ENCODE measurements around the gene DOCK4.

The DOCK4 gene

DNA sequence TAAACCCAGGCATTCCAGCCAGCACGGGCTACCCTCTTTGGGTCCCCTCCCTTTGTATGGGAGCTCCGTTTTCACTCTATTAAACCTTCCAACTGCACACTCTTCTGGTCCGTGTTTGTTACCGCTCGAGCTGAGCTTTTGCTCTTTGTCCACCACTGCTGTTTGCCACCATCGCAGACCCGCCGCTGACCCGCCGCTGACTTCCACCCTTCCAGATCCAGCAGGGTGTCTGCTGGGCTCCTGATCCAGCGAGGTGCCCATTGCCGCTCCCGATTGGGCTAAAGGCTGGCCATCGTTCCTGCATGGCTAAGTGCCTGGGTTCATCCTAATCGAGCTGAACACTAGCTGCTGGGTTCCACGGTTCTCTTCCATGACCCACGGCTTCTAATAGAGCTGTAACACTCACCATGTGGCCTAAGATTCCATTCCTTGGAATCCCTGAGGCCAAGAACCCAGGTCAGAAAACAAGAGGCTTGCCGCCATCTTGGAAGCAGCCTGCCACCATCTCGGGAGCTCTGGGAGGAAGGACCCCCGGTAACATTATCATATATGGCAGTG is 14.8 kb upstream of the DOCK4 start:
- no peak for DNase-seq (ENCODE audit: low spot score)

DNA sequence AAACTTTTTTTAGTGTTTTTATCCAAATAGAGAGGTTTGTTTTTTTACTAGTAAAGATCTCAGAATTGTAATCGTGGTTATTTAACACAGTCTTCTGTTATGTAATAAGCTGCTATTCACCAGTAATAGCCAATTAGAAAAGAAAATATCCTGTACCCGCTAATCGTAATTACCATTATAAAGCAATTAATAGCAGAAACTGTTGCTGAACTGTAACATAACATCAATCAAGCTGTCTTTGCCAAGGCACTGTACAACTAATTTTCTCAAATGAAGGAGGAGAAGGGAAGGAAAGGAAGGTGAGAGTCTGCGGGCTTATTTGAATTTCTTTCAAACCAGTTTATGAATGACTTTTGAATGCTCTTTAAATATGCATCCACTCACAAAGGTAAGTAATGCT is 9.6 kb upstream of the DOCK4 start:
- no peak for DNase-seq (ENCODE audit: low spot score)

DNA sequence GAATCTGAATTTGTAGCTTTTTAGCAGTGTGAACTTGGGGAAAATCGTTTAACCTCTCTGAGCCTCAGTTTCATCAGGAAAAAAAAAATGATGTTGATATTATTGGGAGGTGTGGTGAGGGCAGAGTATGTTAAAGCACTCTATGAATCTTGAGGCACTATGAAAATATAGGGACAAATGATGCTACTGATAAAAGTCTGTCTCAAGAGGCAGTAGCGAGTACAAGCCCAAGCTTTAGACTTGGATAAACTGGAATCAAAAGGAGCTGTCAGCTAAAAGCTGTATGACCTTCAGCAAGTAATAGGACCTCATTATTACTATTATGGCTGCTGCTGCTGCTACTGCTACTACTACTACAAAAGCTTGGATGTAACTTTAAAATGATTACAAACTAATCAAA is 8.7 kb upstream of the DOCK4 start:
- no peak for DNase-seq (ENCODE audit: low spot score)

DNA sequence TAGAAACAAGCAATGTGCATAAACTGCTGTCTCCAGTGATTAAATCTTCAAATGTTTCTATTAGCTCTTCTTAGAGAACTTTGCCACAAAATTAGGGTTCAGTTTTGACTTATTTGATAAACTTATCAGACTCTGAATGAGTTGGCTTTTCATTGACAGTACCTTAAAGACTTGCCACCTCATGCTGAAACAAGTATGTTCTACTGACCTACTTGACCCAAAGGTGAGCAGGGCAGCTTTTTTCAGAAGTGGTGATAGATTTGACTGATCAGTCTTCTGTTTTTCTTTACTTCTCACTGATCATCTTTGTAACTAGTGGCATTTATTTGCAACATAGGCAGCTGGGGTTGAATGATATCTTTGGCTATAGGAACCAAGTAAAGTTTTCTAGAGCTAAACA is 8.1 kb upstream of the DOCK4 start:
- DNase-seq (ENCODE audit: low spot score) = no peak

DNA sequence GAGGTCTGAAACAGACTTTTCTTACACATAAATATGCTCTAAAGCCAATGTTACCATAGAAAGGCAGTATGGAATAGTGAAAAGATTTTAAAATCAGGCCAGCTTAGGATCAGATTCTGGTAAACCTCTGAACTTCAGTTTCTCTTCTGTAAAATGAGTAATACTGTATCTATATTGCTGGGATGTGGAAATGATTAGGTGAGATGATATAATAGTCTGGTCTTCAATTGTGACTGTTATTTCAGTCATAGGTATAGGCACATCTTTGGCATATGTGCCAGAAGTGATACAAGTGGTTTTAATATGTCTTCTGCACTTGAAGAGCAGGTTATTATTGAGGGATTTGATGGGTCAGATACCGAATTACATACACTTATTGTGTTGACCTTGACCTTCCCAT is 7.5 kb upstream of the DOCK4 start:
- no peak for DNase-seq (ENCODE audit: low spot score)

DNA sequence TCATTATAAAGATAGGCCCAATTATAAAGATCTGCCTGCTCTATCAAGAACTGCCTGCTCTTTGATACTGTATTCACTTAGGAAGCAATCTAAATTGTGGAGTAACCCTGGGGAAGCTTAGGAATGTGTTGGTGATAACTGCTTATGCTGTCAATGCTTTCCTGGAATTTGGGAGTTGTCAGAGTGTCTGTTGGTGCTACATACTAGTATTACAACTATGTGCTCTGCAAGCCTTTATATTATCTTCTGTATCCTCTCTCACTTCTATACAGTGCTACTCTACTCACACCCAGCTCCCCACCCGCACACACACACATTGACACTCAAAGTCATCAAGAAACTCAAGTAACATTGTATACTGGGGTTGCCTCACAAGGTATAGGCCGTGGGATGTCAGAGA is 6.4 kb upstream of the DOCK4 start:
- DNase-seq (ENCODE audit: low spot score) = no peak

DNA sequence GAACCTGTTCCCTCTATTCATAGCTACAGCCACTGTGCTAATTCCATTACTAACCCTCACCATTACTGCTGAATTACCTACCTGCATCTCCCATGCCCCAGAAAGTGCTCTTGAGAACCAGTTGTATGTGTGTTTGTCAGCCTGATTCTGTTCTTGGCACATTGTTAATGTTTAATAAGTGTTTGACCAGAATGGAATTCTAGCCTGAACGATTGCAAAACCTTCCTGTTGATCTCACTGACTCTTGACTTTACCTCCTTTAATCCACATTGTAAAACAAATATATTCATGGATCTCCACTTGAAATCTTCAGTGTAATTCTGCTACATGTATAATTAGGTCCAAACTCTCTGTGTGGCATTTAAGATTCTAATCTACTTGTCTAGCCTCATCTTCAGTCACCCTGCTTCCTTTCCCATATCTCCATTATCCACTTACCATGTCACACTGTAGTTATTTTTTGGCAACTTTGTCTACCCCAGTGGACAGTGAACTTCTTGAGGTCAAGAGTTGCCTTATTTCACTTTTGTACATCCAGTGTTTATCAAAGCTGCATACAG is 5.2 kb upstream of the DOCK4 start:
- DNase-seq (ENCODE audit: low spot score) = no peak

DNA sequence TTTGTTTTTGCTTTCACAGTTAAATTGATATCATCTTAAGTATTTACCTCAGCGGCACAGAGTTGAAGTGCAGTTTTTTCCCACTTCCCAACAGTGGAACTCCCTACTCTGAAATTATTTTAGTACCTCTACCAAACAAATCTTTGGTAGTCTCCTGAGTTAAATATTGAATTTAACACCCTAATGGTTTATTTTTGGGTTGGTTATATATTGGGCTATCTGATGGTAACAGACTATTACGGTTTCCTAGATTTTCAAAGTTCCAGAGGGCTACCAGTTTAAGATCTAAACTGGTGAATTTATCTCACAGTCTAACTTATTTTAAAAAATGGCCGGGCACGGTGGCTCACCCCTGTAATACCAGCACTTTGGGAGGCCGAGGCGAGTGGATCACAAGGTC is 1.6 kb upstream of the DOCK4 start:
- no peak for DNase-seq (ENCODE audit: low spot score)

DNA sequence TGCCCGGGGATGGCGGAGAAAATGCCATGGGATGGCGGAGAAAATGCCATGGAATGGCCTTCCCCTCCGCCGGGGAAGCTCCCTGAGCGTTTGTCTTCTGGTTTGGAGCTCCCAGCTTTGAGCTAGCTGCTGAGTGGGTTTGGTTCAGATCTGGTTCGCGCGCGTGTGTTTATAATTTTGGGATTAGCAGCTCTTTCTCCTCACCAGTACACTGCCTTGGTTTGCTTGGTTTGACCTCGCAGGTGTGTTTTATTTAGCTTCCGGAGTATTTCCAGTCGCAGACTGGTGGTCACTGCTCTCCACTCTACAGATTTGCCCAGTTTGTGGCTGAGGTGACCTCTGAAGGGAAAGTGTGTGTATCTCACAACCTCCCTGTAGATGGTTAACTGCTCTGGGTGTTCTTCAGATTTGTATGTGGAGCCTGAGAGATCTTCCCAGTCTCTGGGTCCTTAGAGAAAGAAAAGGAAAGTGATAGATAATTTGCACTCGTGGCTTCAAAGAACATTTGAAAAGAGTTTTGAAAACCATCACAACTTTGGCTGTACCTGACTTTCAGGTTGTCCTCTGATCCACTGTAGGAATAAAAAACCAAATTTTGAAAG is 893 bp upstream of the DOCK4 start:
- DNase-seq (ENCODE audit: low spot score) = peak; percentile 22

DNA sequence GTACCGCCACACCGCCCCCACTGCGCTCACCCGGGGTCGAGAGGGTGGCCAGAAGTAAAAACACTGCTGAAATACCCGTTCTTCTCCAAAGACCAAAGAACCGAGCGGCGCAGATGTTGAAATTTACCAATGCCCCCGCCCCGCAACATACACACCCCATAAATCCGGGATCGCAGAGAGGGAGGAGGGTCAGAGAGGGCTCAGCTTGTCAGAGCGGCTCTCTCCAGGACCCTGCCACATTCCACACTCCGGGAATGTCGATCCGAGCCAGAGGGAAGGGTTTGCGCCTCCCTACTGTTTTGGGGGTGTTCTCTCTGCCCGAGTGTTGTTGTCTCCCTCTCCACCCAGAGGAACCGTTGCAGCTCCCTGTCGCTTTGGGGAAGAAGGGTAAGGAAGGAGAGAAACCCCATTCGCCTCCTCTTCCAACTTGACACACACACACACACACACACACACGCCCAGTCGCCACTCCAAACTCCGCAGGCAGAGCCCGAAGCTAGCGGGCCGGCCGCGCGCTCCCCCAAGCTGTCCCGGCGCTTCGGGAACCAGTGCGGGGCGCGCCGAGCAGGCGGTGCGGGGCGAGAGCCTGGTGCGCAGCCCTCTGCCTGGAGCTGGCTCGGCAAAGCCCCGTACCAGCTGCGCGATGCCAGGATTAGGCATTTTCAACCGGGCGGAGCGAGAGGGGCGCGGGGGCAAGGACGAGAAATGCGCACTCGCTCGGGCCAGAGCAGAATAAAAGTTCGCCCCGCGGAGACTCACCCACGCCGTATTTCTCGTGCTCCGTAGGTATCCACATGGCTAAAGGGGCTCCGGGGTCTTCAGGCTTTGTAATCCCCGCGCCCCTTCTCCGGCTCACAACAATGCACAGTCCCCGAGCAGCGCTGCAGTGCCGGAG is 609 bp downstream of the DOCK4 start:
- DNase-seq (ENCODE audit: low spot score) = peak; percentile 47

DNA sequence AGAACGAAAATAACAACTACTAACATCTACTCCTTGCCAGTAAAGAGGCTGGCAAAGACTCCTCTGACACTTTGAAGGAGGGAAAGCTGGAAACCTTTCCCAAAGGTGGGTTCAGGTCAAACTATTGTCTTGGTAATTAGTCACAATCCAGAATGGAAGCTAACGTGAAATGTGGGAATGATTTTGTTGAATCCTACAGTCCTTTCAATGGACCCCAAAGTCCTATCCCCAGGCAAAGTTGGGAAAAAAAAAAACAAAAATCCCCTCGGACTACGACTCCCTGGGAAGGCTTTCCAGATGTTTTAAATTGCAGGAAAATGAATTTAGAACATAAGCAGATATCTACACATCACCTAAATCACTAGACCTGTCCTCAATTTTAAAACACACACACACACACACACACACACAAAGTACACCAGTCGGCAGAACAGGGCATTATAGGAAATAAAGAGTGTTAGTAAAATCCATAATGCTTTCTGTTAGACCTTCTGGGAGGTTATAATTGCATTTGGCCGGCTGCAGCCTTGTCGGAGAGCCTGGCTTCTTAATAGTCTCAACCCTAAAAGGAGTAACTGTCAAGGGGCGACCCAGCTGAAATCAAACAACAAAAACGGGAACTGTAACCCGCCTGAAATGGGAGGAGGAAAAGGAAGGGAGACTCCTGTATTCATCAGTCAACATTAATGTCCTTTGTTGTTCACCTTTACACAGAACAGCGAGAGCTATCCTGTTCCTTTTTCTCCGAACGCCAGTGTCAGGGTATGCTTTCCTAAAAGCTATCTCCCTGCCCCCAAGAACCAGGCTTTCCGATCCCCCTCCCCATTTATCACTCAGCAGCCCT is 1.5 kb downstream of the DOCK4 start:
- DNase-seq (ENCODE audit: low spot score) = no peak

DNA sequence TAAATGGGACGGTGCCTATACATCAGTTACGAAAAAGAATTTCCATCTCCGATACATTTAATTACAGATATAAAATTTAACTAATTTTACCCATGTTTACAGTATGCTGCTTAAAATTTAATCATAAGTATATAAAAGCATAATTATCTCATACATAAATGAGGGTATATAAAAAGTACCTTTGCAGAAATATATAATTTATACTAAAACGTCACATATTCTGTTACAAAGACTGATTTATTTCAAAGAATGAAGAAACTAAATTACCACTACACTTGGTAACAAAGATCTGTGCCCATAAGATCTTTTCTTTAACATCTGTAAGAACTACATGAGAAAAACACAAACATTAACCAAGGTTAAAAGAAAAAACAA is 2.8 kb downstream of the DOCK4 start:
- DNase-seq (ENCODE audit: low spot score) = no peak

DNA sequence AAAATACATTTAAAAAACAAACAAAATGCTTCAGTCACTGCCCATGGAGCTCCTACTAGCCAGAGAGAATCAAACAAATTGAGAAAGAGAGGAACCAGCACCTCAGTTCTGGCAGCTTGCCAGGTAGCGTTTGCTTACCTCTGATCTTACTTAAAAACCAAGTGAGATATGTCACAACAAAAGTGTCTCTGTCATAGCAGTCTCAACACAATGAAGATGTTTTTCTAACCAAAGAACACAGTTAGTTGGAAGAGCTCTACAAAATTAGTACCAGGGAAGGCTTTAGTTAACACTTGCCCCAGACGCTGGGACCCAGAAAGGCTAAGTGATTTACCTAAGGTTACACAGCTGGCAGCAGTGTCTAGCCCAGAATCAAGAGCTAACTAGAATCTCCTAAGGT is 3.4 kb downstream of the DOCK4 start:
- DNase-seq (ENCODE audit: low spot score) = no peak

DNA sequence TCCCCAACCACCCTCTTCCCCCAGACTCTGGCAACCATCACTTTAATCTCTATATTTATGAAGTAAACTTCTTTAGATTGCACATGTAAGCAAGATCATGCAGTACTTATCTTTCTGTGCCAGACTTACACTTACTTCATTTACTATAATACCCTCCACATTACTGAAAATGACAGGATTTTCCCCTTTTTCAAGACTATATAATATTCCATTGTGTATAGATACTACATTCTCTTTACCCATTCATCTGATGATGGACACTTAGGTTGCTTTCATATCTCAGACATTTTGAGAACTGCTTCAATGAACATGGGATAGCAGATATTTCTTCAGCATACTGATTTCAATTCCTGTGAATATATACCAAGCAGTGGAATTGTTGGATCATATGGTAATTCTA is 4.4 kb downstream of the DOCK4 start:
- no peak for DNase-seq (ENCODE audit: low spot score)

DNA sequence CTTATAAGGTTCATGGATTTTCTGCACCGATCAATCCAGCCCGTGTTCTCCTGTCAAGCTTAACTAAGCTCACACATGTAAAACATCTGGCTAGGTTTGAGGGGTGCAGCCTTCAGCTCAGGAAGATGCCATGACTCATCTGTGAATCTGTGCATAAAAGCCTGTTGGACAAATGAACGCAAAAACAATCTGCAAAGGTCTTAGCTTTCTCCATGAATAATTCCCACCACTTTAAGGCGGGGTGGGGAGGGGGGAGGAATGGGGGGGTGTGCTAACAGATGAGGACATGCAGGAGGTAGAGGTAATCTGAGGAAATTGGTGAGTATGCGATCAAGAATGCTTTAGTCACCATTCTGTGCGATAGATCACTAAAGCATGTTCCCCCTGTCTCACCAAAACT is 4.8 kb downstream of the DOCK4 start:
- no peak for DNase-seq (ENCODE audit: low spot score)

DNA sequence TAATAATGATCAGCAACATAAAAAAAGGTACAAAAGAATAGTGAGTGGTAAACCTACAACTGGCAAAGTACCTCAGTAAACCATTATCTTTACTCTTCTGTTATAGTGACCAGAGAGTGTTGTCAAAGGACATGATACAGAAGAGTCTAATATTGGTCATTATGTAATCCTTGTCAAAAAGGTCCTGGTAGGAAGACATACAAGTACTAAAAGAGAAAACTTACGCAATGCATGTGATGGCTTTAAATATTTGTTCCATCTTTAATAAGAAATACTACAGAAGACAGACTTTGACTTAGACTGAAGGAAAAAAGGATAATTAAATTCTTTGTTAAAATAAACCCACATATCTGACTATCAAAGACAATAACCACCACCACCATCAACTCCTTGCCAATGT is 6.5 kb downstream of the DOCK4 start:
- no peak for DNase-seq (ENCODE audit: low spot score)

DNA sequence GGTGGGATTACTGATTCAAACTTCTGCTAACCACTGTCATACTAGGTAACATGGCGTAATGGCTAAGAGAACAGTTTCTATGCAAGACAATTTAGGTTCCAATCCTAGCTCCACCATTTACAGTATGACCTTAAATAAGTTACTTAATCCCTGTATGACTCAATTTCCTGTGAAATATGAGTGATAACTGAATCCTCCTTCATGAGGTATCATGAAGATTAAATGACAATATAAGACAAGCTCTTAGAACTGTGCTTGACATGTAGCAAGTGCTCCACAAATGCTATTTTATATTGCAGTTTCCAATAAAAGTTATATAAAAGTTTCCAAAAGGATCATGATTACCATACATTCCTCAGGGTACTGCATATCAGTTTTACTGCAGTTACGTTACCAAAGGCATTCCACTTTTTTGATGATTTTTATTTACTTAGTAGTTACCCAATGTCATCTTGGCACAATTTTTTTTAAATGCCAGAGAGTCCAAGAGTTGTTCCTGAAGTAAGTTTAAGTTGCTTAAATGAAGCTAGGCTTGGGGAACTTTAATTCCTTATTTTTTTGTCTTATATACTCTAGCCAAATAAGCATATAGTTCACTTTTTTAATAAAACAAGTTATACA is 7.1 kb downstream of the DOCK4 start:
- no peak for DNase-seq (ENCODE audit: low spot score)

DNA sequence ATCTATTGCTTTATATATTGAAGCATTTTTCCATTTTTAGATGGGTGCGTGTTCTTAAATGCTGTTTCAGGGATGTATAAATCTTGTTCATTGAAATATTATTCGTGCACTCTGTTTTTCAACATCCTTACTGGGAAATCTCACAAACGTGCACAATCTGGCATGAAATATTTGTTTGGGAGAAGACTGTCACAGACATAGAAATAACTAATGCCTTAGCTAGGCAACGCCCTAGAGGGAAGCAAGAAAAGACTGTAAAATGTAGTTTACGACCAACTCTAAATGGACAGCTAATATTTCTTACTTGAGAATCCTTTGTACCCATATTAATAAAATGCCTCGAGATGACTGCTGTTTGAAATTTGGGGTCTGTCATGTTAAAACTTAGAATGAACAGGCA is 8.9 kb downstream of the DOCK4 start:
- no peak for DNase-seq (ENCODE audit: low spot score)

DNA sequence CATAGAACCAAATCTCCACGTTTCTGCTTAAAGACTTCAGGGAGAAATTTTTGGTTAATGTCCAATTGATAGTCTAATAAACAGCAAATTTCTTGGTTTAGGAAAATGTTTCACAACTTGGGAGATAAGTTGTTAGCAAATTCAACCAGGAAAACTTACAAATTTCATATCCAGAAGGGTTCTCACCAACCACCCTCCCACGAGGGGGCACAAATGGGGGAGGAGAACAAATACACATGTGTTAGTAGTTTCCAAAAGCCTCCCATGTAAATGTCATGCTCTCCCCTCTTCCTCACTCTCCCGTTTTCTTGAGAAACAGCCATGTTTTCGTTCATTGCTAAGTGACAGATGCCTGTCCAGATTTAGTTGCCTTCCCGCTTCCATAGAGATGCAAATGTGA is 10.5 kb downstream of the DOCK4 start:
- DNase-seq (ENCODE audit: low spot score) = no peak

DNA sequence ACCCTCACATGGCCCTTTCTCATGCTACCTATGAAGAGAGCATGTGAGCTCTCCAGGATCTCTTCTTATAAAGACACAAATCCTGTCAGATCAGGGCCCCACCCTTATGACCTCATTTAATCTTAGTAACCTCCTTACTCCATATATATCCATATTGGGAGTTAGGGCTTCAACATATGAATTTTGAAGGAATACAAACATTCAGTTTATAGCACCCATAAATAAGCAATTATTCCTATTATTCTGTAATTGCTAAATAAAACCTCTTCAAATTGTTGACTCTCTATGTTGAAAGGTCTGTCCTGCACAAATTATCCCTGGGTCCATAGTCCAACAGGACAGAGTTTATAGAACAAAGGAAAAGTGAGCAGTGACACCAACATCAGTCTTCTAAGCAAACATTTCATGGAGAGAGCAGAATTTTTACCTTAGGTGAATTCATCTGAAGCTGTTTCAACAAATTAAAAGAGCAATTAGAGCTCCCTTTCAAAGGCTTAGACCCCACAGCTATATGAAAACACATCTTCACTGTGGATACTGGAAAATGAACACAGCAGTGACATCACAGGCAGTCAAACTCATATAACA is 12.2 kb downstream of the DOCK4 start:
- no peak for DNase-seq (ENCODE audit: low spot score)
